Ovary (tissue), 3 donors: ENCODE measurements around the gene ADGRA3.

ENCODE experiments used
- POLR2A ChIP-seq: fragments of 450-650 bp; IDR thresholded peaks from one replicate; pipeline ENCODE4 v1.6.1; 2017; ENCODE audit warnings: antibody characterized with exemption, mild to moderate bottlenecking, moderate library complexity
- TF ChIP-seq, protein P1 (sequence below), 3 donors: fragments of 450-650 bp in 2 of 3; fragments of 200-600 bp in 1 of 3; IDR thresholded peaks; one replicate each; pipeline versions ENCODE4 v1.5.1 to v1.8.0; 2016 to 2022; ENCODE audit warnings: antibody characterized with exemption in 3 of 3, mild to moderate bottlenecking in 1 of 3
- donor health status: DM: no; HTN: no; CAD: no.

DNA sequence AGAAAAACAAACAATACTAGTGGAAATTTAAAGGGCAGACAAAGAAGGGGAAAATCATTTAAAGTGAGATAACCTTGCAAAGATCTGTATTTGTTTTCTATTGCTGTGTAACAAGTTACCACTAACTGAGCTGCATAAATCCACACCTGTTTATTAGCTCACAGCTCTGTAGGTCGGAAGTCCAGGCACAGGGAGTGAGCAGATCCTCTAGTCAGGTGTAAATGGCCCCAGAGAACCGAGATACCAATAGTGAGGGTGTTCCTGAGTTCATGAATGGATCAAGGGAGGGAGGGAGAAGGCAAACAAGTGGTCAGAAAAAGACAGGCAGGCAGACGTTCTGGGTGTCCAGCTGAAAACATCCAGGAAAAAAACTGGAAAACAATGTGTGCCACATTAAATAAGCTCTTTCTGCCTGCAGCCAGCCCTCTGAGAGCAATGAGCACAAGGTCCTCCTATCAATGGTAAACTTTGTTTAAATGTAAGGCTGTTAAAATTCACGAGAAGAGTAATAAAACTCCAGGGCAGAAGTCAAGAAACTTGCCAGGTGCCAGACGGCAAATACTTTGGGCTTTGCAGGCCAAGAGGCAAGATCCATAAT lies 25.0 kb downstream of the ADGRA3 start:
- TF ChIP-seq, protein P1, sequence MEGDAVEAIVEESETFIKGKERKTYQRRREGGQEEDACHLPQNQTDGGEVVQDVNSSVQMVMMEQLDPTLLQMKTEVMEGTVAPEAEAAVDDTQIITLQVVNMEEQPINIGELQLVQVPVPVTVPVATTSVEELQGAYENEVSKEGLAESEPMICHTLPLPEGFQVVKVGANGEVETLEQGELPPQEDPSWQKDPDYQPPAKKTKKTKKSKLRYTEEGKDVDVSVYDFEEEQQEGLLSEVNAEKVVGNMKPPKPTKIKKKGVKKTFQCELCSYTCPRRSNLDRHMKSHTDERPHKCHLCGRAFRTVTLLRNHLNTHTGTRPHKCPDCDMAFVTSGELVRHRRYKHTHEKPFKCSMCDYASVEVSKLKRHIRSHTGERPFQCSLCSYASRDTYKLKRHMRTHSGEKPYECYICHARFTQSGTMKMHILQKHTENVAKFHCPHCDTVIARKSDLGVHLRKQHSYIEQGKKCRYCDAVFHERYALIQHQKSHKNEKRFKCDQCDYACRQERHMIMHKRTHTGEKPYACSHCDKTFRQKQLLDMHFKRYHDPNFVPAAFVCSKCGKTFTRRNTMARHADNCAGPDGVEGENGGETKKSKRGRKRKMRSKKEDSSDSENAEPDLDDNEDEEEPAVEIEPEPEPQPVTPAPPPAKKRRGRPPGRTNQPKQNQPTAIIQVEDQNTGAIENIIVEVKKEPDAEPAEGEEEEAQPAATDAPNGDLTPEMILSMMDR (IDR thresholded peaks at IDR 0.05): no peak
- no peak for TF ChIP-seq POLR2A
